K562 (cell line): Measurements from ENCODE around the gene ZBTB46. TPM values are rescaled to one million over a fixed set of nuclear protein-coding genes. Genes with fewer than 3 reads are reported as not detected.

Experiments used
- CBX2 ChIP-seq: fragments of 200-600 bp; sonication (generic); IDR thresholded peaks from one replicate; pipeline ENCODE4 v1.6.1; 2012; ENCODE audit warnings: mild to moderate bottlenecking, low read length, inconsistent platforms; ENCODE audit not compliant: insufficient read depth, poor library complexity, severe bottlenecking
- FOXJ2 ChIP-seq: fragments of 200-800 bp; sonication (Bioruptor generic); IDR thresholded peaks from 2 replicates; pipeline ENCODE4 v1.6.1; 2016; ENCODE audit warnings: missing genetic modification characterization, missing compliant biosample characterization
- SMARCC2 ChIP-seq: fragments of 450-650 bp; IDR thresholded peaks from 2 replicates; pipeline ENCODE4 v1.6.1; 2017; ENCODE audit warnings: antibody characterized with exemption, moderate library complexity, mild to moderate bottlenecking, low read depth
- TAF7 ChIP-seq: fragments of 450-650 bp; IDR thresholded peaks from 2 replicates; pipeline ENCODE4 v1.6.1; 2016; ENCODE audit warnings: missing genetic modification characterization, missing compliant biosample characterization
- ZNF699 ChIP-seq: fragments of 250-450 bp; sonication (Bioruptor Pico); IDR thresholded peaks from 2 replicates; pipeline ENCODE4 v1.8.0; 2021; ENCODE audit warnings: mild to moderate bottlenecking, moderate library complexity; ENCODE audit not compliant: insufficient replicate concordance
- polyA plus RNA-seq, 8 experiments: library from polyadenylated mRNA; depleted of rRNA in 4 of 8; stranded (reverse) in 5 of 8; unstranded in 3 of 8; fragments of >200 nt; fragmentation: Nextera tagmentation in 2 of 8; fragmentation: Illumina TruSeq in 1 of 8; extraction: Ambion mirVana in 2 of 8; extraction: Trizol in 1 of 8; gene quantifications; 2 replicates each; pipeline versions ENCODE4 v1.2.1 to v1.2.3, GENCODE V29; 2011 to 2014; ENCODE audit warnings: inconsistent platforms in 1 of 8, missing spikeins in 1 of 8
- total RNA-seq, 7 experiments: library from RNA; depleted of rRNA in 6 of 7; stranded (reverse); fragments of >200 nt in 6 of 7; fragmentation: Illumina TruSeq in 2 of 7; extraction: Trizol in 2 of 7; gene quantifications; 2 replicates each; pipeline versions ENCODE4 v1.2.1 to v1.2.3, GENCODE V29; 2011 to 2021; ENCODE audit warnings: low replicate concordance in 1 of 7
- TF ChIP-seq, protein P1 (sequence below): fragments of 450-650 bp; IDR thresholded peaks from 2 replicates; pipeline ENCODE4 v1.6.1; 2016; ENCODE audit warnings: low read depth
- TF ChIP-seq, protein P2 (sequence below): fragments of 450-650 bp; formaldehyde crosslinking; IDR thresholded peaks from 2 replicates; pipeline ENCODE4 v1.4.0; 2020; ENCODE audit warnings: mild to moderate bottlenecking, mixed read lengths
- TF ChIP-seq, protein P3 (sequence below): fragments of 450-650 bp; IDR thresholded peaks from 2 replicates; pipeline ENCODE4 v1.6.1; 2018; ENCODE audit not compliant: partially characterized antibody

The ZBTB46 gene
- total and polyA plus RNA-seq, 9 of the 15 experiments (the other 6 are each of a cell fraction or from before 2014, with no cell fraction given), result 0.29 to 4.1 (median 1.1) TPM

DNA sequence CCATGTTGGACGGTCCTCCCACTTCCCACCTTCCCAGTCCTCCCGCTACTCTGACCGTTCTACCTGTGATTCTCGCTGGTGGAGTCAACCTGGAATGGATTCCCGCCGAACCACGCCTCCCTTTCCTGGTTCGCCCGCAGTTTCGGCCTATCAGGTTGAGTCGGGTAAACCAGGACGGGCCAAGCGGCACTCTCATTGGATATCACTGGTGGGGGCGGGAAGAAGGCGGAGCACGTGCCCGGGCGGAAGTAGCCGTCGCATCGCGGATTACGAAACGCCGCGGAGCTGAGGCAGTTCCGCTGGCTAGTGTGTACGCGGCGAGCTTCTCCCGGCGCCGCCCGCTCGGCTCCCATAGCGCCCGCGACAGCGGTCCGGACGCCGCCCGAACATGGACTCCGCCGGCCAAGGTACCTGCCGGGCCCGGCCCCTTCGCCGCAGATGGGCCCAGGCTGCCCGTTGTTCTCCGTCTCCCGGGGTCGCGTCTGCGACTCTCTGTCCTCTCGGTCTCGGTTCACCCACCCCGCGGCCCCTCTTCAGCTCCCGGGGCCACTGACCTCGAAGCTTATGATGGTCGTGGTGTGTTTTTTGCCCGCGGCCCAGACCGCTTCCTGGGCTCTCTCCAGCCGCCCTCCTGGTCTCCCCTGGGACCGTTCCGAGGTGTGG lies 34.0 kb upstream of the ZBTB46 start, which contains the start of gene TPD52L2 (continued):
- TF ChIP-seq, protein P1, sequence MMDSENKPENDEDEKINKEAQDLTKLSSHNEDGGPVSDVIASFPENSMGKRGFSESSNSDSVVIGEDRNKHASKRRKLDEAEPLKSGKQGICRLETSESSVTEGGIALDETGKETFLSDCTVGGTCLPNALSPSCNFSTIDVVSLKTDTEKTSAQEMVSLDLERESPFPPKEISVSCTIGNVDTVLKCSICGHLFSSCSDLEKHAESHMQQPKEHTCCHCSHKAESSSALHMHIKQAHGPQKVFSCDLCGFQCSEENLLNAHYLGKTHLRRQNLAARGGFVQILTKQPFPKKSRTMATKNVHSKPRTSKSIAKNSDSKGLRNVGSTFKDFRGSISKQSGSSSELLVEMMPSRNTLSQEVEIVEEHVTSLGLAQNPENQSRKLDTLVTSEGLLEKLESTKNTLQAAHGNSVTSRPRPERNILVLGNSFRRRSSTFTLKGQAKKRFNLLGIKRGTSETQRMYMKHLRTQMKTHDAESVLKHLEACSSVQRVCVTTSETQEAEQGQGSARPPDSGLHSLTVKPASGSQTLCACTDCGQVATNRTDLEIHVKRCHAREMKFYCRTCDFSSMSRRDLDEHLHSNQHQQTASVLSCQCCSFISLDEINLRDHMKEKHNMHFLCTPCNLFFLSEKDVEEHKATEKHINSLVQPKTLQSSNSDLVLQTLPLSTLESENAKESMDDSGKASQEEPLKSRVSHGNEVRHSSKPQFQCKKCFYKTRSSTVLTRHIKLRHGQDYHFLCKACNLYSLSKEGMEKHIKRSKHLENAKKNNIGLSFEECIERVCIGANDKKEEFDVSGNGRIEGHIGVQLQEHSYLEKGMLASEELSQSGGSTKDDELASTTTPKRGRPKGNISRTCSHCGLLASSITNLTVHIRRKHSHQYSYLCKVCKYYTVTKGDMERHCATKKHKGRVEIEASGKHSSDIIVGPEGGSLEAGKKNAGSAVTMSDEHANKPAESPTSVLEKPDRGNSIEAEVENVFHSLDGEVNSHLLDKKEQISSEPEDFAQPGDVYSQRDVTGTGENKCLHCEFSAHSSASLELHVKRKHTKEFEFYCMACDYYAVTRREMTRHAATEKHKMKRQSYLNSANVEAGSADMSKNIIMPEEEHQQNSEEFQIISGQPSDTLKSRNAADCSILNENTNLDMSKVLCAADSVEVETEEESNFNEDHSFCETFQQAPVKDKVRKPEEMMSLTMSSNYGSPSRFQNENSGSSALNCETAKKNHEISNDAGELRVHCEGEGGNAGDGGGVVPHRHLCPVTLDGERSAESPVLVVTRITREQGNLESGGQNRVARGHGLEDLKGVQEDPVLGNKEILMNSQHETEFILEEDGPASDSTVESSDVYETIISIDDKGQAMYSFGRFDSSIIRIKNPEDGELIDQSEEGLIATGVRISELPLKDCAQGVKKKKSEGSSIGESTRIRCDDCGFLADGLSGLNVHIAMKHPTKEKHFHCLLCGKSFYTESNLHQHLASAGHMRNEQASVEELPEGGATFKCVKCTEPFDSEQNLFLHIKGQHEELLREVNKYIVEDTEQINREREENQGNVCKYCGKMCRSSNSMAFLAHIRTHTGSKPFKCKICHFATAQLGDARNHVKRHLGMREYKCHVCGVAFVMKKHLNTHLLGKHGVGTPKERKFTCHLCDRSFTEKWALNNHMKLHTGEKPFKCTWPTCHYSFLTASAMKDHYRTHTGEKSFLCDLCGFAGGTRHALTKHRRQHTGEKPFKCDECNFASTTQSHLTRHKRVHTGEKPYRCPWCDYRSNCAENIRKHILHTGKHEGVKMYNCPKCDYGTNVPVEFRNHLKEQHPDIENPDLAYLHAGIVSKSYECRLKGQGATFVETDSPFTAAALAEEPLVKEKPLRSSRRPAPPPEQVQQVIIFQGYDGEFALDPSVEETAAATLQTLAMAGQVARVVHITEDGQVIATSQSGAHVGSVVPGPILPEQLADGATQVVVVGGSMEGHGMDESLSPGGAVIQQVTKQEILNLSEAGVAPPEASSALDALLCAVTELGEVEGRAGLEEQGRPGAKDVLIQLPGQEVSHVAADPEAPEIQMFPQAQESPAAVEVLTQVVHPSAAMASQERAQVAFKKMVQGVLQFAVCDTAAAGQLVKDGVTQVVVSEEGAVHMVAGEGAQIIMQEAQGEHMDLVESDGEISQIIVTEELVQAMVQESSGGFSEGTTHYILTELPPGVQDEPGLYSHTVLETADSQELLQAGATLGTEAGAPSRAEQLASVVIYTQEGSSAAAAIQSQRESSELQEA, result peak; percentile 86
- TF ChIP-seq, protein P2, sequence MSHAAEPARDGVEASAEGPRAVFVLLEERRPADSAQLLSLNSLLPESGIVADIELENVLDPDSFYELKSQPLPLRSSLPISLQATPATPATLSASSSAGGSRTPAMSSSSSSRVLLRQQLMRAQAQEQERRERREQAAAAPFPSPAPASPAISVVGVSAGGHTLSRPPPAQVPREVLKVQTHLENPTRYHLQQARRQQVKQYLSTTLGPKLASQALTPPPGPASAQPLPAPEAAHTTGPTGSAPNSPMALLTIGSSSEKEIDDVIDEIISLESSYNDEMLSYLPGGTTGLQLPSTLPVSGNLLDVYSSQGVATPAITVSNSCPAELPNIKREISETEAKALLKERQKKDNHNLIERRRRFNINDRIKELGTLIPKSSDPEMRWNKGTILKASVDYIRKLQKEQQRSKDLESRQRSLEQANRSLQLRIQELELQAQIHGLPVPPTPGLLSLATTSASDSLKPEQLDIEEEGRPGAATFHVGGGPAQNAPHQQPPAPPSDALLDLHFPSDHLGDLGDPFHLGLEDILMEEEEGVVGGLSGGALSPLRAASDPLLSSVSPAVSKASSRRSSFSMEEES (CRISPR knock-in tag), result no peak
- TF ChIP-seq, protein P3, sequence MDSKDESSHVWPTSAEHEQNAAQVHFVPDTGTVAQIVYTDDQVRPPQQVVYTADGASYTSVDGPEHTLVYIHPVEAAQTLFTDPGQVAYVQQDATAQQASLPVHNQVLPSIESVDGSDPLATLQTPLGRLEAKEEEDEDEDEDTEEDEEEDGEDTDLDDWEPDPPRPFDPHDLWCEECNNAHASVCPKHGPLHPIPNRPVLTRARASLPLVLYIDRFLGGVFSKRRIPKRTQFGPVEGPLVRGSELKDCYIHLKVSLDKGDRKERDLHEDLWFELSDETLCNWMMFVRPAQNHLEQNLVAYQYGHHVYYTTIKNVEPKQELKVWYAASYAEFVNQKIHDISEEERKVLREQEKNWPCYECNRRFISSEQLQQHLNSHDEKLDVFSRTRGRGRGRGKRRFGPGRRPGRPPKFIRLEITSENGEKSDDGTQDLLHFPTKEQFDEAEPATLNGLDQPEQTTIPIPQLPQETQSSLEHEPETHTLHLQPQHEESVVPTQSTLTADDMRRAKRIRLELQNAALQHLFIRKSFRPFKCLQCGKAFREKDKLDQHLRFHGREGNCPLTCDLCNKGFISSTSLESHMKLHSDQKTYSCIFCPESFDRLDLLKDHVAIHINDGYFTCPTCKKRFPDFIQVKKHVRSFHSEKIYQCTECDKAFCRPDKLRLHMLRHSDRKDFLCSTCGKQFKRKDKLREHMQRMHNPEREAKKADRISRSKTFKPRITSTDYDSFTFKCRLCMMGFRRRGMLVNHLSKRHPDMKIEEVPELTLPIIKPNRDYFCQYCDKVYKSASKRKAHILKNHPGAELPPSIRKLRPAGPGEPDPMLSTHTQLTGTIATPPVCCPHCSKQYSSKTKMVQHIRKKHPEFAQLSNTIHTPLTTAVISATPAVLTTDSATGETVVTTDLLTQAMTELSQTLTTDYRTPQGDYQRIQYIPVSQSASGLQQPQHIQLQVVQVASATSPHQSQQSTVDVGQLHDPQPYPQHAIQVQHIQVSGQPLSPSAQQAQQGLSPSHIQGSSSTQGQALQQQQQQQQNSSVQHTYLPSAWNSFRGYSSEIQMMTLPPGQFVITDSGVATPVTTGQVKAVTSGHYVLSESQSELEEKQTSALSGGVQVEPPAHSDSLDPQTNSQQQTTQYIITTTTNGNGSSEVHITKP, result peak; percentile 72
- TF ChIP-seq TAF7 (tag), result 0 out of 2 replicates have a peak, but pooled peaks have one; percentile 34
- TF ChIP-seq ZNF699 (CRISPR knock-in tag), result no peak
- TF ChIP-seq SMARCC2, result no peak
- no peak for TF ChIP-seq CBX2
- TF ChIP-seq FOXJ2 (tag), result peak; percentile 73; the same call in 1 of the 2 replicates
